LNCaP clone FGC (cell line): Measurements from ENCODE around the gene ACAA2.
A peak's percentile ranks its signal among the peaks of the same experiment; 100 is the strongest.

Source experiments
- DNase-seq: peaks from one replicate; pipeline ENCODE4 v3.0.0-alpha.2; 2011; ENCODE audit warnings: low read depth
- H3K4me3 ChIP-seq: 2 replicates; pipeline ENCODE4 v1.5.1; 2011; ENCODE audit warnings: mild to moderate bottlenecking, low read depth, low read length, control low read depth
- CTCF ChIP-seq: IDR thresholded peaks from 2 replicates; pipeline ENCODE4 v1.5.1; 2012; ENCODE audit warnings: mild to moderate bottlenecking; ENCODE audit not compliant: control insufficient read depth, insufficient read depth; ENCODE audit errors: extremely low read depth

The ACAA2 gene

GRCh38 chr18:49832221-49832647 lies 18.9 kb upstream of the ACAA2 start:
- DNase-seq: no peak
- TF ChIP-seq CTCF: no peak
- H3K4me3 ChIP-seq: no peak overlapping the region

GRCh38 chr18:49827996-49828395 lies 14.7 kb upstream of the ACAA2 start:
- DNase-seq: no peak
- H3K4me3 ChIP-seq: no peak overlapping the region
- TF ChIP-seq CTCF: no peak

- DNase-seq: no peak
- no peak for TF ChIP-seq CTCF
- H3K4me3 ChIP-seq: no peak overlapping the region
Measured at GRCh38 chr18:49819823-49820671, 6.7 kb upstream of the ACAA2 start.

- no peak for DNase-seq
- no peak for TF ChIP-seq CTCF
- H3K4me3 ChIP-seq: no peak overlapping the region
Measured at GRCh38 chr18:49819071-49819662, 5.8 kb upstream of the ACAA2 start.

GRCh38 chr18:49817947-49818346 lies 4.6 kb upstream of the ACAA2 start:
- DNase-seq: no peak
- no peak for TF ChIP-seq CTCF
- no peak overlapping the region for H3K4me3 ChIP-seq

GRCh38 chr18:49815927-49816326 lies 2.6 kb upstream of the ACAA2 start:
- DNase-seq: no peak
- no peak overlapping the region for H3K4me3 ChIP-seq
- TF ChIP-seq CTCF: no peak

- TF ChIP-seq CTCF: no peak
- H3K4me3 ChIP-seq: peak overlapping the region; percentile 83
- DNase-seq: no peak
Measured at GRCh38 chr18:49814147-49814499, 790 bp upstream of the ACAA2 start.
